Activated CD4-positive, alpha-beta T cell treated with anti-CD3 and anti-CD28 coated beads, Interleukin-2, amount 10 ng/mL, durations not matched to agents 24 days and 14 days (primary cell): ENCODE measurements around the gene PARP1. TPM values are rescaled to one million over a fixed set of nuclear protein-coding genes. Genes with fewer than 3 reads are reported as not detected.
"Not testable (repeated sequence)": the region's sequence is repeated elsewhere in the genome, so short reads cannot be mapped to it uniquely, and the experiment has no call there.

Experiments used
- DNase-seq: peaks from one replicate; pipeline ENCODE4 v3.0.0; 2022
- H3K27ac Mint-ChIP-seq: one replicate; pipeline ENCODE4 v1.8.0; 2022; ENCODE audit warnings: mild to moderate bottlenecking, mixed read lengths
- H3K27me3 Mint-ChIP-seq: one replicate; pipeline ENCODE4 v1.8.0; 2022; ENCODE audit warnings: mixed read lengths
- H3K36me3 Mint-ChIP-seq: one replicate; pipeline ENCODE4 v1.8.0; 2022; ENCODE audit warnings: low read depth, mild to moderate bottlenecking, mixed read lengths
- H3K4me1 Mint-ChIP-seq: one replicate; pipeline ENCODE4 v1.8.0; 2021; ENCODE audit warnings: mixed read lengths
- H3K4me3 Mint-ChIP-seq: one replicate; pipeline ENCODE4 v1.8.0; 2022; ENCODE audit warnings: mild to moderate bottlenecking, moderate library complexity, mixed read lengths
- H3K9me3 Mint-ChIP-seq: one replicate; pipeline ENCODE4 v1.8.0; 2021; ENCODE audit warnings: mixed read lengths
- intact Hi-C: fragments of 100-400 bp; cut with micrococcal nuclease; formaldehyde crosslinking; loops from one replicate; pipeline ENCODE4 v1.15.1; 2023
- total RNA-seq: library from RNA; stranded (reverse); gene quantifications from 2 replicates; pipeline ENCODE4 v1.2.3, GENCODE V29; 2022

Gene PARP1
- total RNA-seq, 1 donor from 2014 or later: 215 TPM

GRCh38 chr1:226353698-226354525 lies 54.0 kb downstream of the PARP1 start:
- Mint-ChIP-seq H3K4me1 (no peaks in the 10 kb centered on the region), H3K4me3 (no peak overlapping the region), H3K9me3 (no peaks in the 10 kb centered on the region), H3K27me3 (no peaks in the 10 kb centered on the region), H3K27ac (no peak overlapping the region), H3K36me3 (peaks cover 13% of the 10 kb centered on the region)
- no peak for DNase-seq
- intact Hi-C loops: no loop called here

GRCh38 chr1:226351709-226352108 lies 56.2 kb downstream of the PARP1 start:
- H3K36me3 Mint-ChIP-seq: peaks cover 2% of the 10 kb centered on the region
- intact Hi-C loops: no loop called here
- no peak overlapping the region for H3K4me3 Mint-ChIP-seq
- no peaks in the 10 kb centered on the region for H3K9me3 Mint-ChIP-seq
- no peak for DNase-seq
- no peaks in the 10 kb centered on the region for H3K27me3 Mint-ChIP-seq
- no peak overlapping the region for H3K27ac Mint-ChIP-seq
- no peaks in the 10 kb centered on the region for H3K4me1 Mint-ChIP-seq

- Mint-ChIP-seq H3K27me3 (no peaks in the 10 kb centered on the region), H3K36me3 (no peaks in the 10 kb centered on the region), H3K9me3 (no peaks in the 10 kb centered on the region), H3K27ac (no peak overlapping the region), H3K4me1 (no peaks in the 10 kb centered on the region), H3K4me3 (no peak overlapping the region)
- no peak for DNase-seq
- intact Hi-C loops: no loop called here
These were observed 57.4 kb downstream of the PARP1 start for GRCh38 chr1:226350519-226350865.

GRCh38 chr1:226349801-226350518 lies 57.9 kb downstream of the PARP1 start:
- H3K4me3 Mint-ChIP-seq: no peak overlapping the region
- no peaks in the 10 kb centered on the region for H3K9me3 Mint-ChIP-seq
- intact Hi-C loops: no loop called here
- no peaks in the 10 kb centered on the region for H3K27me3 Mint-ChIP-seq
- DNase-seq: no peak
- H3K36me3 Mint-ChIP-seq: no peaks in the 10 kb centered on the region
- H3K4me1 Mint-ChIP-seq: no peaks in the 10 kb centered on the region
- H3K27ac Mint-ChIP-seq: no peak overlapping the region

GRCh38 chr1:226349081-226349480 lies 58.8 kb downstream of the PARP1 start:
- H3K9me3 Mint-ChIP-seq: no peaks in the 10 kb centered on the region
- H3K4me3 Mint-ChIP-seq: no peak overlapping the region
- no peaks in the 10 kb centered on the region for H3K27me3 Mint-ChIP-seq
- no peaks in the 10 kb centered on the region for H3K36me3 Mint-ChIP-seq
- no peak for DNase-seq
- H3K4me1 Mint-ChIP-seq: no peaks in the 10 kb centered on the region
- no peak overlapping the region for H3K27ac Mint-ChIP-seq
- intact Hi-C loops: no loop called here

- intact Hi-C loops: no loop called here
- H3K4me3 Mint-ChIP-seq: no peak overlapping the region
- H3K27me3 Mint-ChIP-seq: peaks cover 6% of the 10 kb centered on the region
- H3K4me1 Mint-ChIP-seq: no peaks in the 10 kb centered on the region
- H3K27ac Mint-ChIP-seq: no peak overlapping the region
- DNase-seq: no peak
- no peaks in the 10 kb centered on the region for H3K36me3 Mint-ChIP-seq
- H3K9me3 Mint-ChIP-seq: peaks cover 11% of the 10 kb centered on the region
These were observed 63.2 kb downstream of the PARP1 start for GRCh38 chr1:226344441-226345259.

GRCh38 chr1:226342656-226343055 lies 65.2 kb downstream of the PARP1 start:
- no peaks in the 10 kb centered on the region for H3K4me1 Mint-ChIP-seq
- intact Hi-C loops: no loop called here
- no peak for DNase-seq
- H3K36me3 Mint-ChIP-seq: no peaks in the 10 kb centered on the region
- H3K4me3 Mint-ChIP-seq: no peak overlapping the region
- peaks cover 6% of the 10 kb centered on the region for H3K27me3 Mint-ChIP-seq
- H3K27ac Mint-ChIP-seq: no peak overlapping the region
- peaks cover 11% of the 10 kb centered on the region for H3K9me3 Mint-ChIP-seq

- DNase-seq, H3K27me3 Mint-ChIP-seq, H3K27ac Mint-ChIP-seq, H3K4me1 Mint-ChIP-seq, intact Hi-C loops, H3K4me3 Mint-ChIP-seq, H3K36me3 Mint-ChIP-seq: not testable (repeated sequence)
- H3K9me3 Mint-ChIP-seq: peaks cover 11% of the 10 kb centered on the region
These were observed 67.8 kb downstream of the PARP1 start for GRCh38 chr1:226340111-226340510.

GRCh38 chr1:226337276-226337875 lies 70.5 kb downstream of the PARP1 start:
- Mint-ChIP-seq H3K4me3 (no peak overlapping the region), H3K27ac (no peak overlapping the region)

GRCh38 chr1:226335661-226336060 lies 72.2 kb downstream of the PARP1 start:
- H3K36me3 Mint-ChIP-seq: no peaks in the 10 kb centered on the region
- intact Hi-C loops: no loop called here
- peaks cover 5% of the 10 kb centered on the region for H3K27me3 Mint-ChIP-seq
- H3K4me3 Mint-ChIP-seq: no peak overlapping the region
- no peak overlapping the region for H3K27ac Mint-ChIP-seq
- no peak for DNase-seq
- H3K9me3 Mint-ChIP-seq: peaks cover 7% of the 10 kb centered on the region
- H3K4me1 Mint-ChIP-seq: peaks cover 8% of the 10 kb centered on the region

More at GRCh38 chr1:226337276-226337875, 70.5 kb downstream of the PARP1 start:
- intact Hi-C loops: no loop called here
- Mint-ChIP-seq H3K9me3 (peaks cover 11% of the 10 kb centered on the region), H3K36me3 (no peaks in the 10 kb centered on the region), H3K4me1 (peaks cover 8% of the 10 kb centered on the region), H3K27me3 (peaks cover 6% of the 10 kb centered on the region)
- no peak for DNase-seq

- Mint-ChIP-seq H3K27me3 (no peaks in the 10 kb centered on the region), H3K9me3 (no peaks in the 10 kb centered on the region), H3K4me3 (peak overlapping the region; percentile 48), H3K4me1 (peaks cover 8% of the 10 kb centered on the region), H3K36me3 (no peaks in the 10 kb centered on the region), H3K27ac (no peak overlapping the region)
- peak; percentile 71 for DNase-seq
- intact Hi-C loops: loop anchor here (1.0 to 2.0 kb wide), 2 partner anchors 132 to 208 kb away; no protein-coding TSS in a partner anchor
These were observed 74.9 kb downstream of the PARP1 start for GRCh38 chr1:226332947-226333346.

GRCh38 chr1:226329237-226329636 lies 78.7 kb downstream of the PARP1 start:
- H3K27me3 Mint-ChIP-seq: no peaks in the 10 kb centered on the region
- H3K27ac Mint-ChIP-seq: no peak overlapping the region
- no peaks in the 10 kb centered on the region for H3K36me3 Mint-ChIP-seq
- no peaks in the 10 kb centered on the region for H3K9me3 Mint-ChIP-seq
- no peak for DNase-seq
- intact Hi-C loops: no loop called here
- H3K4me3 Mint-ChIP-seq: no peak overlapping the region
- peaks cover 13% of the 10 kb centered on the region for H3K4me1 Mint-ChIP-seq

- no peak overlapping the region for H3K27ac Mint-ChIP-seq
- no peak for DNase-seq
- intact Hi-C loops: no loop called here
- no peak overlapping the region for H3K4me3 Mint-ChIP-seq
- H3K9me3 Mint-ChIP-seq: no peaks in the 10 kb centered on the region
- H3K27me3 Mint-ChIP-seq: peaks cover 2% of the 10 kb centered on the region
- peaks cover 7% of the 10 kb centered on the region for H3K4me1 Mint-ChIP-seq
- no peaks in the 10 kb centered on the region for H3K36me3 Mint-ChIP-seq
These were observed 80.1 kb downstream of the PARP1 start for GRCh38 chr1:226327761-226328162.
